Osteoblast (primary cell): ENCODE measurements around the gene UBE4A. TPM values are rescaled to one million over a fixed set of nuclear protein-coding genes. Genes with fewer than 3 reads are reported as not detected.
A peak's percentile ranks its signal among the peaks of the same experiment; 100 is the strongest.

Source experiments
- DNase-seq: peaks from one replicate; pipeline ENCODE4 v3.0.0; 2011; ENCODE audit warnings: low spot score, mixed read lengths; ENCODE audit not compliant: insufficient read length; ENCODE audit errors: missing footprints
- H2AFZ ChIP-seq: 2 replicates; pipeline ENCODE4 v1.6.0; 2011; ENCODE audit warnings: mild to moderate bottlenecking, low read length
- H3K27ac ChIP-seq: 2 replicates; pipeline ENCODE4 v1.5.1; 2011; ENCODE audit warnings: mild to moderate bottlenecking, low read depth, low read length, moderate library complexity
- H3K27me3 ChIP-seq: 2 replicates; pipeline ENCODE4 v1.6.0; 2012; ENCODE audit warnings: mild to moderate bottlenecking, control low read depth, inconsistent platforms, low read length, moderate library complexity; ENCODE audit not compliant: insufficient read depth
- H3K36me3 ChIP-seq: 2 replicates; pipeline ENCODE4 v1.5.1; 2011; ENCODE audit warnings: mild to moderate bottlenecking, low read length, control low read depth, moderate library complexity; ENCODE audit not compliant: insufficient read depth
- H3K4me1 ChIP-seq: 2 replicates; pipeline ENCODE4 v1.5.1; 2011; ENCODE audit warnings: mild to moderate bottlenecking, low read length, control low read depth, moderate library complexity; ENCODE audit not compliant: insufficient read depth
- H3K4me2 ChIP-seq: 2 replicates; pipeline ENCODE4 v1.6.0; 2011; ENCODE audit warnings: mild to moderate bottlenecking, low read length; ENCODE audit not compliant: insufficient read depth
- H3K4me3 ChIP-seq: fragments of 200-600 bp; sonication (generic); 3 replicates; pipeline ENCODE4 v1.5.1; 2012; ENCODE audit warnings: mild to moderate bottlenecking, low read length, inconsistent platforms; ENCODE audit not compliant: insufficient read depth
- H3K79me2 ChIP-seq: 2 replicates; pipeline ENCODE4 v1.6.0; 2012; ENCODE audit warnings: mild to moderate bottlenecking, low read length, control low read depth, inconsistent platforms; ENCODE audit not compliant: insufficient read depth
- H3K9me3 ChIP-seq: 2 replicates; pipeline ENCODE4 v1.5.1; 2011; ENCODE audit warnings: low read depth, low read length, control low read depth
- H4K20me1 ChIP-seq: 2 replicates; pipeline ENCODE4 v1.6.0; 2012; ENCODE audit warnings: mild to moderate bottlenecking, low read length, control low read depth; ENCODE audit not compliant: insufficient read depth
- CTCF ChIP-seq: IDR thresholded peaks from 2 replicates; pipeline ENCODE4 v1.5.1; 2011; ENCODE audit warnings: mild to moderate bottlenecking, low read depth, low read length, moderate library complexity; ENCODE audit errors: extremely low read depth
- total RNA-seq: library from RNA; depleted of rRNA; stranded (reverse); fragments of >200 nt; gene quantifications from 2 replicates; pipeline ENCODE4 v1.2.3, GENCODE V29; 2012

Gene UBE4A
- total RNA-seq, 1 donor = 63.0 TPM

- H3K4me3 ChIP-seq = no peak overlapping the region
- H4K20me1 ChIP-seq = no peaks in the 10 kb centered on the region
- no peaks in the 10 kb centered on the region for H3K79me2 ChIP-seq
- H3K4me2 ChIP-seq = no peak overlapping the region
- H2AFZ ChIP-seq = no peak overlapping the region
- no peak for DNase-seq
- peaks cover 3% of the 10 kb centered on the region for H3K4me1 ChIP-seq
- H3K36me3 ChIP-seq = no peaks in the 10 kb centered on the region
- no peaks in the 10 kb centered on the region for H3K27me3 ChIP-seq
- H3K27ac ChIP-seq = no peak overlapping the region
- no peak for TF ChIP-seq CTCF
- no peaks in the 10 kb centered on the region for H3K9me3 ChIP-seq
Observed at GRCh38 chr11:118321386-118322082, 37.9 kb upstream of the UBE4A start.

GRCh38 chr11:118322721-118323120 is 36.7 kb upstream of the UBE4A start:
- H3K9me3 ChIP-seq = no peaks in the 10 kb centered on the region
- H3K4me1 ChIP-seq = no peaks in the 10 kb centered on the region
- H3K4me2 ChIP-seq = no peak overlapping the region
- H2AFZ ChIP-seq = no peak overlapping the region
- no peak for TF ChIP-seq CTCF
- H3K27me3 ChIP-seq = no peaks in the 10 kb centered on the region
- H4K20me1 ChIP-seq = no peaks in the 10 kb centered on the region
- H3K36me3 ChIP-seq = no peaks in the 10 kb centered on the region
- DNase-seq = peak; percentile 35
- H3K79me2 ChIP-seq = no peaks in the 10 kb centered on the region
- no peak overlapping the region for H3K4me3 ChIP-seq
- H3K27ac ChIP-seq = no peak overlapping the region

GRCh38 chr11:118325283-118325682 is 34.1 kb upstream of the UBE4A start:
- Histone ChIP-seq H3K36me3 (no peaks in the 10 kb centered on the region), H3K27ac (no peak overlapping the region), H2AFZ (no peak overlapping the region), H3K4me2 (no peak overlapping the region), H3K79me2 (no peaks in the 10 kb centered on the region), H4K20me1 (no peaks in the 10 kb centered on the region), H3K27me3 (no peaks in the 10 kb centered on the region), H3K9me3 (no peaks in the 10 kb centered on the region), H3K4me1 (no peaks in the 10 kb centered on the region), H3K4me3 (no peak overlapping the region)
- DNase-seq = no peak
- no peak for TF ChIP-seq CTCF

GRCh38 chr11:118328745-118329144 is 30.7 kb upstream of the UBE4A start:
- TF ChIP-seq CTCF = no peak
- no peaks in the 10 kb centered on the region for H3K79me2 ChIP-seq

More at GRCh38 chr11:118328745-118329144, 30.7 kb upstream of the UBE4A start:
- DNase-seq = no peak
- H3K27ac ChIP-seq = no peak overlapping the region
- H3K4me2 ChIP-seq = no peak overlapping the region
- H3K9me3 ChIP-seq = no peaks in the 10 kb centered on the region
- H3K36me3 ChIP-seq = no peaks in the 10 kb centered on the region
- no peaks in the 10 kb centered on the region for H3K4me1 ChIP-seq
- H2AFZ ChIP-seq = no peak overlapping the region
- H3K27me3 ChIP-seq = no peaks in the 10 kb centered on the region
- no peak overlapping the region for H3K4me3 ChIP-seq
- H4K20me1 ChIP-seq = no peaks in the 10 kb centered on the region
